HepG2 (cell line): ENCODE data around the gene MCRIP2.

ENCODE experiments used
- ATF3 ChIP-seq: sonication (generic); formaldehyde crosslinking; IDR thresholded peaks from 2 replicates; pipeline ENCODE4 v1.4.0; 2020; ENCODE audit warnings: missing genetic modification reagents
- CSRNP2 ChIP-seq: sonication (generic); formaldehyde crosslinking; conservative IDR thresholded peaks from 2 replicates; pipeline ENCODE4 v1.8.0; 2022; ENCODE audit warnings: low read depth, missing genetic modification reagents
- CTCF ChIP-seq: sonication (generic); formaldehyde crosslinking; IDR thresholded peaks from 2 replicates; pipeline ENCODE4 v1.5.0; 2020; ENCODE audit warnings: mild to moderate bottlenecking, missing genetic modification reagents, moderate library complexity
- HNRNPH1 ChIP-seq: fragments of 200-400 bp; formaldehyde crosslinking; optimal IDR thresholded peaks from 2 replicates; pipeline ENCODE3; 2017; ENCODE audit warnings: mild to moderate bottlenecking, low read depth, low read length
- KDM5A ChIP-seq: fragments of 200-600 bp; sonication (generic); IDR thresholded peaks from 2 replicates; pipeline ENCODE4 v1.7.0; 2018; ENCODE audit warnings: antibody characterized with exemption, mild to moderate bottlenecking, low read length, borderline replicate concordance
- MYC ChIP-seq: sonication (generic); formaldehyde crosslinking; IDR thresholded peaks from 2 replicates; pipeline ENCODE4 v1.9.0; 2021; ENCODE audit warnings: missing genetic modification reagents, borderline replicate concordance
- PHF21A ChIP-seq: sonication (generic); formaldehyde crosslinking; IDR thresholded peaks from 2 replicates; pipeline ENCODE4 v1.5.0; 2020; ENCODE audit warnings: mild to moderate bottlenecking, missing genetic modification reagents
- ZBTB8A ChIP-seq: sonication (generic); formaldehyde crosslinking; IDR thresholded peaks from 2 replicates; pipeline ENCODE4 v1.4.0; 2020; ENCODE audit warnings: mild to moderate bottlenecking, low read depth, missing genetic modification reagents, borderline replicate concordance
- ZMAT5 ChIP-seq: sonication (generic); formaldehyde crosslinking; IDR thresholded peaks from 2 replicates; pipeline ENCODE4 v1.5.0; 2020; ENCODE audit warnings: mild to moderate bottlenecking, low read depth, missing genetic modification reagents, borderline replicate concordance
- ZNF350 ChIP-seq: sonication (generic); formaldehyde crosslinking; IDR thresholded peaks from 2 replicates; pipeline ENCODE4 v1.4.0; 2020; ENCODE audit warnings: mild to moderate bottlenecking, low read depth, missing genetic modification reagents, borderline replicate concordance
- ZNF615 ChIP-seq: sonication (generic); formaldehyde crosslinking; IDR thresholded peaks from 2 replicates; pipeline ENCODE4 v1.5.0; 2020; ENCODE audit warnings: mild to moderate bottlenecking, missing genetic modification reagents, borderline replicate concordance
- ZNF773 ChIP-seq: sonication (generic); formaldehyde crosslinking; IDR thresholded peaks from 2 replicates; pipeline ENCODE4 v1.4.0; 2020; ENCODE audit warnings: missing genetic modification reagents, borderline replicate concordance
- ZNF891 ChIP-seq: sonication (generic); formaldehyde crosslinking; IDR thresholded peaks from 2 replicates; pipeline ENCODE4 v1.5.0; 2020; ENCODE audit warnings: mild to moderate bottlenecking, missing genetic modification reagents

GRCh38 chr16:658679-659571, 17.3 kb downstream of the MCRIP2 start:
- TF ChIP-seq ZNF615 (CRISPR knock-in tag) (no peak), ZBTB8A (no peak), KDM5A (no peak), ATF3 (CRISPR knock-in tag) (no peak), ZNF773 (CRISPR knock-in tag) (no peak), ZMAT5 (CRISPR knock-in tag) (no peak), HNRNPH1 (no peak), PHF21A (CRISPR knock-in tag) (no peak), CSRNP2 (CRISPR knock-in tag) (no peak), ZNF350 (CRISPR knock-in tag) (no peak), ZNF891 (CRISPR knock-in tag) (no peak), MYC (CRISPR knock-in tag) (no peak), CTCF (no peak)
